ENCODE results near the gene TMOD2.

The TMOD2 gene

DNA sequence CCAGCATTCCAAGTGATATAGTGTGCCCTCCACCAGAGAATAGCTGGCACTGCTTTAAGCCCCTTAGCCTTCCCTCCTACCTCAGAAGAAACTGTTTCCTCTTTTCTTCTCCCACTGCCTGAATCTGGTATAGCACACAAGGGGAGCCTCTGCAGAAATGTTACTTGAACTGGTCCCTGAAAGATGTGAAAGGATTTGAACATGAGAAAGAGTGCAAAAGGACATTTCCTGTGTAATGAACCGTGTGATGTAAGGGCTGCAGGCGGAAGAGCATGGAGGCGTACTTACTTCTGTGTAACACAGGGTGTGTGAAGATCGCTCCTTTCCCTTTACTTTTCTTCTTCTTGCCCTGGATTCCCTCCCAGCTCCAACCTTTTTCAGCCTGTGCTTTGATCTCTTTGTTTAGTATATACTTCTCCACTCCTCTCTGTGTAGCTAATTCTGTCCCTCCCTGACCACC, 86.4 kb downstream of the TMOD2 start:
- Histone ChIP-seq H3K79me2 (ENCODE audit: low read length) (peaks cover 99% of the 10 kb centered on the region), H3K9me3 (replicated peaks; ENCODE audit: insufficient read depth, low read length) (no peaks in the 10 kb centered on the region), H3F3A (ENCODE audit: insufficient read depth, low read length) (no peaks in the 10 kb centered on the region), H2AFZ (ENCODE audit: low read length) (no peak overlapping the region), H3K4me1 (ENCODE audit: low read length) (peaks cover 9% of the 10 kb centered on the region), H3K4me3 (ENCODE audit: low read length) (no peak overlapping the region), H4K20me1 (ENCODE audit: insufficient read depth, low read length) (peaks cover 4% of the 10 kb centered on the region; the same call in 1 of the 2 replicates), H3K4me2 (ENCODE audit: low read depth, low read length) (no peak overlapping the region), H3K9ac (ENCODE audit: low read length) (no peak overlapping the region), H3K9me2 (replicated peaks; ENCODE audit: insufficient read depth, low read length) (no peaks in the 10 kb centered on the region), H3K27me3 (replicated peaks; ENCODE audit: insufficient read depth, low read length) (no peaks in the 10 kb centered on the region), H3K36me3 (replicated peaks; ENCODE audit: insufficient read depth, low read length) (no peaks in the 10 kb centered on the region), H3K27ac (ENCODE audit: low read length) (no peak overlapping the region)
- no peak for TF ChIP-seq EZH2 (optimal IDR thresholded peaks at IDR 0.05; ENCODE audit: low read depth, low read length)
- TF ChIP-seq EZH2phosphoT487 (IDR thresholded peaks at IDR 0.05; ENCODE audit: low read length), result no peak
- TF ChIP-seq, protein P1, sequence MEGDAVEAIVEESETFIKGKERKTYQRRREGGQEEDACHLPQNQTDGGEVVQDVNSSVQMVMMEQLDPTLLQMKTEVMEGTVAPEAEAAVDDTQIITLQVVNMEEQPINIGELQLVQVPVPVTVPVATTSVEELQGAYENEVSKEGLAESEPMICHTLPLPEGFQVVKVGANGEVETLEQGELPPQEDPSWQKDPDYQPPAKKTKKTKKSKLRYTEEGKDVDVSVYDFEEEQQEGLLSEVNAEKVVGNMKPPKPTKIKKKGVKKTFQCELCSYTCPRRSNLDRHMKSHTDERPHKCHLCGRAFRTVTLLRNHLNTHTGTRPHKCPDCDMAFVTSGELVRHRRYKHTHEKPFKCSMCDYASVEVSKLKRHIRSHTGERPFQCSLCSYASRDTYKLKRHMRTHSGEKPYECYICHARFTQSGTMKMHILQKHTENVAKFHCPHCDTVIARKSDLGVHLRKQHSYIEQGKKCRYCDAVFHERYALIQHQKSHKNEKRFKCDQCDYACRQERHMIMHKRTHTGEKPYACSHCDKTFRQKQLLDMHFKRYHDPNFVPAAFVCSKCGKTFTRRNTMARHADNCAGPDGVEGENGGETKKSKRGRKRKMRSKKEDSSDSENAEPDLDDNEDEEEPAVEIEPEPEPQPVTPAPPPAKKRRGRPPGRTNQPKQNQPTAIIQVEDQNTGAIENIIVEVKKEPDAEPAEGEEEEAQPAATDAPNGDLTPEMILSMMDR (IDR thresholded peaks at IDR 0.05; ENCODE audit: low read length), result no peak
- DNase-seq, result no peak

DNA sequence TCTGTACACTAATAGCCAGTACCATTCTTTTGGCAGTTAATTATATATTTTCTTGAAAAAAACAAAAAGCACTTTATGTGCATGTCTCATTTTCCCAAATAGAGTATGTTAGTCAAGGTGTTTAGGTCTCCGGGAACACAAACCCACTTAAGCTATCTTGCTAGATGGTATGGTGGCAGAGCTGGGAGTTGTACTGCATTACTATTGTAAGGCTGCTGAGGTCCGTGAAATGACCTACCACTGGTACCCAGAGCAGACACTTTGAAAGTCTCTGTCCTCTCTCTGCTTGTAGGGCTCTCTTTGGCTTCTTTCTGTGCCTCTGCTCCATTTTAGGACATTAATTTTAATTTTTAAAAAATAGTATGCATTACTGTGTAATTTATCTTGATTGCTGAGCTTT, 86.9 kb downstream of the TMOD2 start:
- DNase-seq, result no peak
- Histone ChIP-seq H3K4me2 (ENCODE audit: low read depth, low read length) (no peak overlapping the region), H2AFZ (ENCODE audit: low read length) (no peak overlapping the region), H3K9me2 (replicated peaks; ENCODE audit: insufficient read depth, low read length) (no peaks in the 10 kb centered on the region), H3K27me3 (replicated peaks; ENCODE audit: insufficient read depth, low read length) (no peaks in the 10 kb centered on the region), H3K9me3 (replicated peaks; ENCODE audit: insufficient read depth, low read length) (no peaks in the 10 kb centered on the region), H3K4me1 (ENCODE audit: low read length) (peaks cover 14% of the 10 kb centered on the region), H3K36me3 (replicated peaks; ENCODE audit: insufficient read depth, low read length) (no peaks in the 10 kb centered on the region), H3K4me3 (ENCODE audit: low read length) (no peak overlapping the region), H4K20me1 (ENCODE audit: insufficient read depth, low read length) (peaks cover 4% of the 10 kb centered on the region; the same call in 1 of the 2 replicates), H3K79me2 (ENCODE audit: low read length) (peaks cover 99% of the 10 kb centered on the region), H3F3A (ENCODE audit: insufficient read depth, low read length) (no peaks in the 10 kb centered on the region), H3K9ac (ENCODE audit: low read length) (no peak overlapping the region), H3K27ac (ENCODE audit: low read length) (no peak overlapping the region)
- TF ChIP-seq, protein P1 (IDR thresholded peaks at IDR 0.05; ENCODE audit: low read length), result no peak
- TF ChIP-seq EZH2 (optimal IDR thresholded peaks at IDR 0.05; ENCODE audit: low read depth, low read length) (no peak), EZH2phosphoT487 (IDR thresholded peaks at IDR 0.05; ENCODE audit: low read length) (no peak)

DNA sequence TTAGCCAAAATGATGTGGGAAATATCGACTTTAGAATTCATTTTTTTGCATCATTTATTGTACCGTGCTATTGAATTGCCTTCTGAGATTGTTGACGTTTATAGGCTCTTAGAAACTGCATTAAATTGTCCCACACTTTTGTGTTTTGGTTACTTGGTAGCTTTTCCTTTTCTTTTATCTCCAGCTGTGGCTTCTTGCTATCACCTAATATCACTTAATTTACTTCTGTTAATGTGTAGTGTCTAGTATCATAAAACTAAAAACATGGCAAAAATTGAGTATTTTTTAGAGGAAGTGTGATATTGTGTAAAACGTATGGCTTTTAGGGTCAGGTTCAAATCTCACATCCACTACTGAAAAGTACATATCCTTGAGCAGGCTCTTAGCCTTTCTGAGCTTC, 89.3 kb downstream of the TMOD2 start:
- peaks cover 99% of the 10 kb centered on the region for H3K79me2 ChIP-seq (ENCODE audit: low read length)
- no peak overlapping the region for H3K27ac ChIP-seq (ENCODE audit: low read length)
- no peaks in the 10 kb centered on the region for H3K9me2 ChIP-seq (replicated peaks; ENCODE audit: insufficient read depth, low read length)
- DNase-seq, result no peak
- TF ChIP-seq, protein P1 (IDR thresholded peaks at IDR 0.05; ENCODE audit: low read length), result no peak
- TF ChIP-seq EZH2phosphoT487 (IDR thresholded peaks at IDR 0.05; ENCODE audit: low read length) (no peak), EZH2 (optimal IDR thresholded peaks at IDR 0.05; ENCODE audit: low read depth, low read length) (no peak)
- H3K9me3 ChIP-seq (replicated peaks; ENCODE audit: insufficient read depth, low read length), result no peaks in the 10 kb centered on the region
- H3K36me3 ChIP-seq (replicated peaks; ENCODE audit: insufficient read depth, low read length), result no peaks in the 10 kb centered on the region
- peaks cover 4% of the 10 kb centered on the region; the same call in 1 of the 2 replicates for H4K20me1 ChIP-seq (ENCODE audit: insufficient read depth, low read length)
- no peak overlapping the region for H2AFZ ChIP-seq (ENCODE audit: low read length)
- H3K9ac ChIP-seq (ENCODE audit: low read length), result no peak overlapping the region
- peaks cover 18% of the 10 kb centered on the region for H3K4me1 ChIP-seq (ENCODE audit: low read length)
- H3F3A ChIP-seq (ENCODE audit: insufficient read depth, low read length), result no peaks in the 10 kb centered on the region
- H3K4me3 ChIP-seq (ENCODE audit: low read length), result no peak overlapping the region
- H3K27me3 ChIP-seq (replicated peaks; ENCODE audit: insufficient read depth, low read length), result no peaks in the 10 kb centered on the region
- no peak overlapping the region for H3K4me2 ChIP-seq (ENCODE audit: low read depth, low read length)

Measured in MM.1S (cell line).